Left ventricle myocardium inferior (tissue), 1 donor: ENCODE results near the gene MITF. TPM values are rescaled to one million over a fixed set of nuclear protein-coding genes. Genes with fewer than 3 reads are reported as not detected.

Source experiments
- DNase-seq: peaks from one replicate; pipeline ENCODE4 v3.0.0-alpha.2; 2020
- H3K27ac ChIP-seq: fragments of 200-600 bp; replicated peaks from 2 replicates; pipeline ENCODE4 v1.8.0; 2021
- H3K27me3 ChIP-seq: fragments of 200-600 bp; 2 replicates; pipeline ENCODE4 v1.8.0; 2021; ENCODE audit warnings: low read depth
- H3K36me3 ChIP-seq: fragments of 200-600 bp; 2 replicates; pipeline ENCODE4 v1.8.0; 2021
- H3K4me1 ChIP-seq: fragments of 200-600 bp; 2 replicates; pipeline ENCODE4 v1.8.0; 2021
- H3K4me3 ChIP-seq: fragments of 200-600 bp; 2 replicates; pipeline ENCODE4 v1.8.0; 2021; ENCODE audit warnings: mild to moderate bottlenecking, moderate library complexity
- H3K9me3 ChIP-seq: fragments of 200-600 bp; replicated peaks from 2 replicates; pipeline ENCODE4 v1.8.0; 2021
- intact Hi-C: fragments of 100-400 bp; cut with micrococcal nuclease; formaldehyde crosslinking; loops from one replicate; pipeline ENCODE4 v1.11.0; 2022
- total RNA-seq: library from RNA; stranded (reverse); fragmentation: NEBNext Ultra II Directional; extraction: Animal tissue kit (Norgen Biotek cat#: 25700); gene quantifications from one replicate; pipeline ENCODE4 v1.2.1, GENCODE V29; 2021
- TF ChIP-seq, protein P1 (sequence below): fragments of 200-600 bp; IDR thresholded peaks from 2 replicates; pipeline ENCODE4 v1.8.0; 2021; ENCODE audit warnings: antibody characterized with exemption, mild to moderate bottlenecking, borderline replicate concordance
- donor health status: DM: no; HTN: yes; CAD: no; lungs with severe emphysema.

Gene MITF
- total RNA-seq, 1 donor from 2014 or later: 81.9 TPM

DNA sequence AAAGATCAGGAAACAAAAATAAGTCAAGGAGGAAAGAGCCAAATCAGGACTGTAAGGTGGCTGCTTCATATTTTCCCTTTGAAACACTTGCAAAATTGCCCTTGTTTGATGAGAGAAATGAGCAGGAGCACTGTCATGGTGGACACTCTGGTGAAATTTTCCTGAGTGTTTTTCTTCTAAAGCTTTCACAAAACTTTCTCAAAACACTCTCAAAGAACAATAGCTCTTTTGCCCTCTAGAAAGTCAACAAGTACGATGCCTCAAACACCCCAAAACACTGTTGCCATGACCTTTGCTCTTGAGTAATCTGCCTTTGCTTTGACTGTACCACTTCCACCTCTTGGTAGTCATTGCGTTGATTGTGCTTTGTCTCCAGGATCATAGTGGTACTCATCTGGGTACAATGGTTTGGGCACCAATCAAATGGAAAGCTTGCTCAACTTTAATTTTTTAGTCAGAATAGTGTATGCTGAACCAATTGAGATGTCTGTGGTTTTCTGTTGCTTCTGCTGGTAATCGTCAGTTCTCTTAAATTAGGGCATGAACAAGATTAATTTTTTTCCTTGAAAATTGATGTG lies 13.2 kb upstream of the MITF start:
- Histone ChIP-seq H3K4me3 (no peak overlapping the region), H3K4me1 (peaks cover 25% of the 10 kb centered on the region), H3K27ac (no peak overlapping the region), H3K36me3 (no peaks in the 10 kb centered on the region), H3K9me3 (no peaks in the 10 kb centered on the region), H3K27me3 (peaks cover 4% of the 10 kb centered on the region)
- intact Hi-C loops: no loop called here
- TF ChIP-seq, protein P1, sequence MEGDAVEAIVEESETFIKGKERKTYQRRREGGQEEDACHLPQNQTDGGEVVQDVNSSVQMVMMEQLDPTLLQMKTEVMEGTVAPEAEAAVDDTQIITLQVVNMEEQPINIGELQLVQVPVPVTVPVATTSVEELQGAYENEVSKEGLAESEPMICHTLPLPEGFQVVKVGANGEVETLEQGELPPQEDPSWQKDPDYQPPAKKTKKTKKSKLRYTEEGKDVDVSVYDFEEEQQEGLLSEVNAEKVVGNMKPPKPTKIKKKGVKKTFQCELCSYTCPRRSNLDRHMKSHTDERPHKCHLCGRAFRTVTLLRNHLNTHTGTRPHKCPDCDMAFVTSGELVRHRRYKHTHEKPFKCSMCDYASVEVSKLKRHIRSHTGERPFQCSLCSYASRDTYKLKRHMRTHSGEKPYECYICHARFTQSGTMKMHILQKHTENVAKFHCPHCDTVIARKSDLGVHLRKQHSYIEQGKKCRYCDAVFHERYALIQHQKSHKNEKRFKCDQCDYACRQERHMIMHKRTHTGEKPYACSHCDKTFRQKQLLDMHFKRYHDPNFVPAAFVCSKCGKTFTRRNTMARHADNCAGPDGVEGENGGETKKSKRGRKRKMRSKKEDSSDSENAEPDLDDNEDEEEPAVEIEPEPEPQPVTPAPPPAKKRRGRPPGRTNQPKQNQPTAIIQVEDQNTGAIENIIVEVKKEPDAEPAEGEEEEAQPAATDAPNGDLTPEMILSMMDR: no peak
- DNase-seq: no peak

DNA sequence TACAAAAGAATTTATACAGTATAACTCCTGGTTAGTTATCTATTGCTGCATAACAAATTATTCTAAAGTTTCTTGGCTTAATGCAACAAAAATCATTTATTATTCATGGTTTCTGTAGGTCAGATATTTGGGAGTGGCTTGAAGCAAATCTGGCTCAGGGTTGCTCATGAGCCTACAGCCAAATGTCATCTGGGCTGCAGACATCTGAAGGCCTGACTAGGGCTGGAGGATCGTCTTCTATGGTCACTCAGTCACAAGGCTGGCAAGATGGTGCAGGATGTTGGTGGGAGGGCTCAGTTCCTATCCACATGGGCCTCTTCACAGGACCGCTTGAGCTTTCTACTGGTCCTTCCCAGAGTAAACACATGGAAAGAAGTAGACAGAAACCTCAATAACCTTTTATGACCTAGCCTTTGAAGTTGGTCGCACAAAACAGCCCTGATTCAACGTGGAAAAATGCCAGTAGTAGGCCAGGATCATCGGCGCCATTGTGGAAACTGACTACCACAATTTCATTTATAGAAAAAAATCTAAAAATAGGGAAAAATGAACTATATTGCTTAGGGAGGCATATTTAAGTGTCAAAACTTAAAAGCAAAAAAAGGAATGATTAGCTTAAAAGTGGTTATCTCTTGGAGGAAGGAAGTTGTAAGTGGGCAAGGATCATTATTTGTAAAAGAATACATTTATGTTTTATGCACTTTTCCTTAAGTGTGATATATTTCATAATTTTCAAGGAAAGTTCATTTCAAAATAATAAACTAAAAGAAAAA lies 9.9 kb upstream of the MITF start:
- intact Hi-C loops: no loop called here
- Histone ChIP-seq H3K9me3 (no peaks in the 10 kb centered on the region), H3K4me3 (no peak overlapping the region), H3K27ac (no peak overlapping the region), H3K36me3 (no peaks in the 10 kb centered on the region), H3K4me1 (peaks cover 17% of the 10 kb centered on the region), H3K27me3 (no peaks in the 10 kb centered on the region)
- DNase-seq: no peak
- TF ChIP-seq, protein P1: no peak

DNA sequence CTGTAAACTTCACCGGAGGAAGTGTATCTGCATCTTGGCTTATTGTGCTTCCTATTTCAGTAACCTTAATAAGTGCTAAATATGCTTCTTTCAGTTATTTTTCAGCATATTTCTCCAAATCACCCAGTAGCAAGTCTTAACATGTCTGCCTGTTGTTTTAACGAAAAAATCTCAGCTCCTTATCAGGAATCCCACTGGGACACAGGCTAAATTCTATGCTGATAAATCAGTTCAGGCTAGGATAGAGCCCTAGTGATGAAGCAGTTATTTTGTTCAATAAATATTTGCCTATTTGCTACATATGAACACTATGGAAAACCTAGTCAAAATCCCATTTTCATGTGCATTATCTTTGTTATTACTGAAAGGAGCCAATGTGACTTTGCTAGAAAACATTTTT lies 8.2 kb upstream of the MITF start:
- no peak overlapping the region for H3K4me3 ChIP-seq
- H3K4me1 ChIP-seq: peaks cover under 1% of the 10 kb centered on the region
- intact Hi-C loops: no loop called here
- TF ChIP-seq, protein P1: no peak
- H3K27ac ChIP-seq: no peak overlapping the region
- no peak for DNase-seq
- H3K36me3 ChIP-seq: no peaks in the 10 kb centered on the region
- no peaks in the 10 kb centered on the region for H3K9me3 ChIP-seq
- H3K27me3 ChIP-seq: no peaks in the 10 kb centered on the region

DNA sequence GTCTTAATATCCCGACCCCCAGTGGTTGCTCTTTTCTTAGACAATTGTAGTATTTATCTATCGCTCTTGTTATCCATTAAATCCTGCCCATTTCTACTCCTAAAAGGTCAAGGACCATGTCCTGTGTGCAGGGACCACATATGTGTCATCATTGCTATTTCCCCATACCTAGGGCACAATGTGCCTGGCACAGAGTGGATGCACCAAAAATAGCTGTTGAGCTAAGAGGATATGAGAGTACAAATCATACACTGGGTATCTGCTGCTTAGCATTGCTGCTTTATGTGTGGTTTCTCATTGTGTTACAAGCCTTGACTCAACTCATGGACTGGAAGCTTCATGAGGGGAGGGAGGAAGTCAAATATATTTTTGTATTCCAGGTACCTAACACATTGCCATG lies 3.4 kb upstream of the MITF start:
- Histone ChIP-seq H3K36me3 (no peaks in the 10 kb centered on the region), H3K4me3 (no peak overlapping the region), H3K27ac (no peak overlapping the region), H3K4me1 (peaks cover 30% of the 10 kb centered on the region), H3K9me3 (no peaks in the 10 kb centered on the region), H3K27me3 (no peaks in the 10 kb centered on the region)
- intact Hi-C loops: no loop called here
- TF ChIP-seq, protein P1: no peak
- no peak for DNase-seq

DNA sequence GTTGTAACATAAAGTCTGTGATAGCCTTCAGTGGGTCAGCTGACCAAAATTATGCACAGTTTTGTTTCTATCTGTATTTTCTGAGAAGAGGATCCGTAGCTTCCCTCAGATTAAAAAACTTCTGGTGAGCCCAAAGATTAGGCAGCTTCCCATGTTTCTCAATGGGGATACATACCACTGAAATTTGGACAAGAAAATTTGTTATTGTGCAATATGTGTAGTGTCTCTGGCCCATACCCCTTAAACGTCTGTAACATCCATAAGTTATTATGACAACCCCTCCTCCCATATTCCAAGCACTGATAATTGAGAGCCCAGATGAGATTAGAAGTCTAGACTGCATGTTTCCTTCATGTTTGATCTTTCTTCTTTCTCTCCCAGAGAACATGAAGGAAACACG lies 1.9 kb upstream of the MITF start:
- Histone ChIP-seq H3K36me3 (no peaks in the 10 kb centered on the region), H3K9me3 (no peaks in the 10 kb centered on the region), H3K4me1 (peaks cover 44% of the 10 kb centered on the region), H3K27me3 (no peaks in the 10 kb centered on the region), H3K4me3 (no peak overlapping the region), H3K27ac (peak overlapping the region; percentile 94)
- no peak for DNase-seq
- TF ChIP-seq, protein P1: no peak
- intact Hi-C loops: no loop called here
